Hepatocyte (in vitro differentiated cells): ENCODE data around the gene NDUFA8.

ENCODE experiments used
- EZH2 ChIP-seq: fragments of 200-600 bp; sonication (generic); IDR thresholded peaks from 2 replicates; pipeline ENCODE4 v1.6.1; 2016; ENCODE audit warnings: antibody characterized with exemption, mild to moderate bottlenecking, borderline replicate concordance
- EZH2phosphoT487 ChIP-seq: fragments of 200-600 bp; sonication (generic); IDR thresholded peaks from one replicate; pipeline ENCODE4 v1.6.1; 2018; ENCODE audit warnings: antibody characterized with exemption, mild to moderate bottlenecking, low read depth, moderate library complexity; ENCODE audit not compliant: unreplicated experiment, severe bottlenecking
- TF ChIP-seq, protein P1 (sequence below): fragments of 200-600 bp; sonication (generic); IDR thresholded peaks from 2 replicates; pipeline ENCODE4 v1.5.1; 2016; ENCODE audit warnings: antibody characterized with exemption, mild to moderate bottlenecking; ENCODE audit not compliant: poor library complexity

DNA sequence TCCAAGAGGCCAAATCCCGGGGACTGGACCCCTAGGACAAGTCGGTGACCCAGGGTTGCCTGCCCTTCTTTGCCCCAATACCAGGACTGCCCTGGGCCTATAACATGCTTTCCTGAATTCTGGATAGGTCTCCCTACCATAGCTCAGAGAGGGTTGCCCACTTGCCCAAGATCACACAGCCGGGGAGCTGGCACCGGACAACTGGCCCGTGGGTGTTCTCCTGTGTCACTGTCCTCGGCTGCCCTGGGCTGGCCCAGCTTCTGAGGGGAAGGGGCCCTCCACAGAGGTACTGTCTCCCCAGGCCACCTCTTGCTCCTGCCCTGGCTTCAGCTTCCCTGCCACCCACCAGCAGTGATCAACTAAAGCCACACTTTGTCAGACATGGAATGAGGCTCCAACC lies 37.6 kb downstream of the NDUFA8 start:
- TF ChIP-seq EZH2 = no peak
- no peak for TF ChIP-seq EZH2phosphoT487
- TF ChIP-seq, protein P1, sequence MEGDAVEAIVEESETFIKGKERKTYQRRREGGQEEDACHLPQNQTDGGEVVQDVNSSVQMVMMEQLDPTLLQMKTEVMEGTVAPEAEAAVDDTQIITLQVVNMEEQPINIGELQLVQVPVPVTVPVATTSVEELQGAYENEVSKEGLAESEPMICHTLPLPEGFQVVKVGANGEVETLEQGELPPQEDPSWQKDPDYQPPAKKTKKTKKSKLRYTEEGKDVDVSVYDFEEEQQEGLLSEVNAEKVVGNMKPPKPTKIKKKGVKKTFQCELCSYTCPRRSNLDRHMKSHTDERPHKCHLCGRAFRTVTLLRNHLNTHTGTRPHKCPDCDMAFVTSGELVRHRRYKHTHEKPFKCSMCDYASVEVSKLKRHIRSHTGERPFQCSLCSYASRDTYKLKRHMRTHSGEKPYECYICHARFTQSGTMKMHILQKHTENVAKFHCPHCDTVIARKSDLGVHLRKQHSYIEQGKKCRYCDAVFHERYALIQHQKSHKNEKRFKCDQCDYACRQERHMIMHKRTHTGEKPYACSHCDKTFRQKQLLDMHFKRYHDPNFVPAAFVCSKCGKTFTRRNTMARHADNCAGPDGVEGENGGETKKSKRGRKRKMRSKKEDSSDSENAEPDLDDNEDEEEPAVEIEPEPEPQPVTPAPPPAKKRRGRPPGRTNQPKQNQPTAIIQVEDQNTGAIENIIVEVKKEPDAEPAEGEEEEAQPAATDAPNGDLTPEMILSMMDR = no peak
